Body of pancreas (tissue), 4 donors: ENCODE measurements around the gene IFT122. TPM values are rescaled to one million over a fixed set of nuclear protein-coding genes. Genes with fewer than 3 reads are reported as not detected.
A peak's percentile ranks its signal among the peaks of the same experiment; 100 is the strongest.

ENCODE experiments used
- ATAC-seq: fragments of 150-250 bp; one replicate; pipeline ENCODE4 v1.9.1; 2016
- DNase-seq, 4 donors: peaks; one replicate each; pipeline ENCODE4 v3.0.0-alpha.2; 2019
- H3K27ac ChIP-seq, 4 donors: fragments of 200-600 bp; sonication (generic); 1 replicate in 3 of 4; 2 replicates in 1 of 4; pipeline versions ENCODE4 v1.5.1 to v1.6.1; 2016 to 2019; ENCODE audit warnings: mild to moderate bottlenecking in 1 of 4, mixed read lengths in 1 of 4, moderate library complexity in 1 of 4
- H3K27me3 ChIP-seq, 2 donors: fragments of 200-600 bp; sonication (generic); one replicate each; pipeline ENCODE4 v1.6.0; 2016; ENCODE audit warnings: mild to moderate bottlenecking in 1 of 2
- H3K36me3 ChIP-seq, 2 donors: fragments of 200-600 bp; sonication (generic); replicated peaks in 1 of 2; 2 replicates each; pipeline ENCODE4 v1.5.1; 2016; ENCODE audit warnings: low read depth in 2 of 2; ENCODE audit not compliant: insufficient read depth in 1 of 2
- H3K4me1 ChIP-seq: fragments of 200-600 bp; sonication (generic); one replicate; pipeline ENCODE4 v1.6.0; 2016
- H3K4me3 ChIP-seq, 2 donors: fragments of 200-600 bp; sonication (generic); 1 replicate in 1 of 2; 2 replicates in 1 of 2; pipeline ENCODE4 v1.5.1; 2016 to 2019
- H3K9me3 ChIP-seq, 3 donors: fragments of 200-600 bp; sonication (generic); 1 replicate in 2 of 3; 2 replicates in 1 of 3; pipeline ENCODE4 v1.5.1; 2016
- CTCF ChIP-seq, 7 experiments: fragments of 450-650 bp in 4 of 7; fragments of 200-600 bp in 3 of 7; sonication (generic) in 3 of 7; IDR thresholded peaks; one replicate each; pipeline ENCODE4 v1.5.1; 2016 to 2019; ENCODE audit warnings: antibody characterized with exemption in 7 of 7
- POLR2A ChIP-seq, 3 donors: fragments of 450-650 bp; IDR thresholded peaks; one replicate each; pipeline ENCODE4 v1.6.1; 2016; ENCODE audit warnings: antibody characterized with exemption in 3 of 3, mild to moderate bottlenecking in 2 of 3
- WGBS, 2 donors: methylation state at CpG; one replicate each; pipeline ENCODE4 v1.1.5; 2017; 5-methylcytosine and 5-hydroxymethylcytosine counted together
- intact Hi-C: fragments of 100-400 bp; cut with DNase I; formaldehyde crosslinking; loops from one replicate; pipeline ENCODE4 v1.15.1; 2023
- total RNA-seq, 2 donors: library from RNA; depleted of rRNA; stranded (reverse); fragments of >200 nt; gene quantifications; one replicate each; pipeline ENCODE4 v1.1.0, GENCODE V29; 2016

The IFT122 gene
- total RNA-seq, 2 donors from 2014 or later: 10.5 to 34.8 TPM

- WGBS, 2 donors: 79 to 81% methylated on average over 3 of the region's 3 CpGs
- intact Hi-C loops: no loop called here
- no peak for ATAC-seq
- no peak for DNase-seq
- TF ChIP-seq CTCF (IDR thresholded peaks at IDR 0.05) (no peak), POLR2A (IDR thresholded peaks at IDR 0.05) (no peak)
- no peak overlapping the region for H3K27ac ChIP-seq
- H3K4me1 ChIP-seq: peaks cover 18% of the 10 kb centered on the region
- no peaks in the 10 kb centered on the region for H3K36me3 ChIP-seq
- no peaks in the 10 kb centered on the region for H3K9me3 ChIP-seq
- H3K4me3 ChIP-seq: no peak overlapping the region
- no peaks in the 10 kb centered on the region for H3K27me3 ChIP-seq
These were observed 14.8 kb upstream of the IFT122 start for GRCh38 chr3:129425213-129425612.

DNA sequence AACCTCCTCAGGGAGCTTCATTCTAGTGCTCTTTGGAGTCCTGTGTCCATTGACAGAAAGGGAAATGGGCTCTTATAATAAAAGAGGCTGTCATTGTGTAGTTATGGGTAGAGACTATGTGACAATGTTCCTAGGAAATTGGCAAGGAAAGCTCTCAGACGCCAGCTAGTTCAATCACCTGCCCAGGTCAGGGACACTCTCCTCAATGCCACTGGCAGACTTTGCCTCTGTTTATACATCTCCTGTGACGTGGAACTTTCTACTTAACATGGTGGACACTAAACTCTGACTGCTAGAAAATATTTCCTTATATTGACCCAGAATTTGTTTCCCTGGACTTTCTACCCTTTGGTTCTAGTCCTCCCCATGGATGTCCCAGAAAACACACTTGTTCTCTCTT, 14.4 kb upstream of the IFT122 start:
- Histone ChIP-seq H3K27ac (no peak overlapping the region), H3K4me3 (no peak overlapping the region), H3K27me3 (no peaks in the 10 kb centered on the region), H3K9me3 (no peaks in the 10 kb centered on the region), H3K4me1 (peaks cover 18% of the 10 kb centered on the region), H3K36me3 (no peaks in the 10 kb centered on the region)
- intact Hi-C loops: no loop called here
- DNase-seq (no peak), ATAC-seq (no peak)
- 38 to 48% methylated on average over 2 of the region's 2 CpGs for WGBS, 2 donors
- TF ChIP-seq CTCF (IDR thresholded peaks at IDR 0.05): no peak
- no peak for TF ChIP-seq POLR2A (IDR thresholded peaks at IDR 0.05)

- WGBS, 2 donors: 8 to 9% methylated on average over 8 of the region's 8 CpGs
- DNase-seq (no peak), ATAC-seq (peak; percentile 4)
- Histone ChIP-seq H3K9me3 (no peaks in the 10 kb centered on the region), H3K4me3 (peak overlapping the region in 1 of 2 donors; percentile 6), H3K27me3 (no peaks in the 10 kb centered on the region), H3K36me3 (peaks cover 0 to 19% of the 10 kb centered on the region in 2 donors), H3K27ac (no peak overlapping the region), H3K4me1 (peaks cover 18% of the 10 kb centered on the region)
- TF ChIP-seq POLR2A (IDR thresholded peaks at IDR 0.05) (no peak), CTCF (IDR thresholded peaks at IDR 0.05) (no peak)
- intact Hi-C loops: no loop called here
These were observed 12.0 kb upstream of the IFT122 start for GRCh38 chr3:129428007-129428375.

- ATAC-seq: peak; percentile 98
- H3K4me3 ChIP-seq: peak within 1 kb of the TSS in 1 of 2 donors; percentile 6
- WGBS, 2 donors: 1 to 7% methylated on average over 10 to 42 of the region's 42 CpGs
- TF ChIP-seq CTCF (IDR thresholded peaks at IDR 0.05) (no peak), POLR2A (IDR thresholded peaks at IDR 0.05) (peak in 2 of 3 donors; percentile 39 to 42)
- H3K4me1 ChIP-seq: peaks cover 18% of the 10 kb centered on the region
- peak; percentile 96 to 98 (median 96) for DNase-seq
- H3K27me3 ChIP-seq: no peaks in the 10 kb centered on the region
- no peaks in the 10 kb centered on the region for H3K9me3 ChIP-seq
- intact Hi-C loops: no loop called here
- H3K36me3 ChIP-seq: peaks cover 0 to 22% of the 10 kb centered on the region in 2 donors
- peak within 1 kb of the TSS; percentile 6 to 73 (median 58) for H3K27ac ChIP-seq
These were observed 11.5 kb upstream of the IFT122 start, which contains the start of gene EFCAB12 for GRCh38 chr3:129428376-129429079. Gene EFCAB12 (minus strand): TSS chr3:129428636. CDS start chr3:129428488, 148 bp downstream.

DNA sequence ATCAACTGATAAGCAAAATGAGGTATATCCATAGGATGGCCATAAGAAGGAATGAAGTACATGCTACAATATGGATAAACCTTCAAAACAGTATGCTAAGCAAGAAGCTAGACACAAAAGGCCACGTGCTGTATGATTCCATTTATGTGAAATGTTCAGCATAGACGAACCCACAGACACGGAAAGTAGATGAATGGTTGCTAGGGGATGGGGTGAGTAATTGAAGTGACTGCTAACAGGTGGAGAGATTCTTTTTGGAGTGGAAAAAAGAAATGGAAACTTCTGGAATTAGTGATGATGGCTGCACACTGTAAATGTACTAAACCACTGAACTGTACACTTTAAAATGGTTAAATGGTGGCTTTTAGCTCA, 11.0 kb upstream of the IFT122 start:
- DNase-seq (no peak), ATAC-seq (no peak)
- intact Hi-C loops: no loop called here
- Histone ChIP-seq H3K36me3 (peaks cover 0 to 22% of the 10 kb centered on the region in 2 donors), H3K27ac (peak overlapping the region; percentile 6 to 73 (median 58)), H3K4me3 (no peak overlapping the region), H3K27me3 (no peaks in the 10 kb centered on the region), H3K4me1 (peaks cover 18% of the 10 kb centered on the region), H3K9me3 (no peaks in the 10 kb centered on the region)
- 67 to 69% methylated on average over 3 of the region's 3 CpGs for WGBS, 2 donors
- TF ChIP-seq CTCF (IDR thresholded peaks at IDR 0.05) (no peak), POLR2A (IDR thresholded peaks at IDR 0.05) (no peak)
